Hepatocyte (in vitro differentiated cells): ENCODE measurements around the gene PRL.

ENCODE experiments used
- EZH2 ChIP-seq: fragments of 200-600 bp; sonication (generic); IDR thresholded peaks from 2 replicates; pipeline ENCODE4 v1.6.1; 2016; ENCODE audit warnings: antibody characterized with exemption, mild to moderate bottlenecking, borderline replicate concordance
- EZH2phosphoT487 ChIP-seq: fragments of 200-600 bp; sonication (generic); IDR thresholded peaks from one replicate; pipeline ENCODE4 v1.6.1; 2018; ENCODE audit warnings: antibody characterized with exemption, mild to moderate bottlenecking, low read depth, moderate library complexity; ENCODE audit not compliant: unreplicated experiment, severe bottlenecking
- TF ChIP-seq, protein P1 (sequence below): fragments of 200-600 bp; sonication (generic); IDR thresholded peaks from 2 replicates; pipeline ENCODE4 v1.5.1; 2016; ENCODE audit warnings: antibody characterized with exemption, mild to moderate bottlenecking; ENCODE audit not compliant: poor library complexity

DNA sequence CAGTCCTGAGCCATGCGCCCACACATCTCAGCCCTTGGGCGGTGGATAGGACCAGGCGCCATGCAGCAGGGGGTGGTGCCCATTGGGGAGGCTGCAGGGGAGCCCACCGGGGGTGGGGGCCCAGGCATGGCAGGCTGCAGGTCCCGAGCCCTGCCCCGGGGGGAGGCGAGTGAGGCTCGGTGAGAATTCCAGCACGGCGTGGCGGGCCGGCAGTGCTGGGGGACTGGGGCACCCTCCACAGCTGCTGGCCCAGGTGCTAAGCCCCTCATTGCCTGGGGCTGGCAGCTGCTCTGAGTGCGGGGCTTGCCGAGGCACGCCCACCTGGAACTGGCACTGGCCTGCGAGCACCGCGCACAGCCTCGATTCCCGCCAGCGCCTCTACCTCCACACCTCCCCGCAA, 21.6 kb upstream of the PRL start:
- TF ChIP-seq, protein P1, sequence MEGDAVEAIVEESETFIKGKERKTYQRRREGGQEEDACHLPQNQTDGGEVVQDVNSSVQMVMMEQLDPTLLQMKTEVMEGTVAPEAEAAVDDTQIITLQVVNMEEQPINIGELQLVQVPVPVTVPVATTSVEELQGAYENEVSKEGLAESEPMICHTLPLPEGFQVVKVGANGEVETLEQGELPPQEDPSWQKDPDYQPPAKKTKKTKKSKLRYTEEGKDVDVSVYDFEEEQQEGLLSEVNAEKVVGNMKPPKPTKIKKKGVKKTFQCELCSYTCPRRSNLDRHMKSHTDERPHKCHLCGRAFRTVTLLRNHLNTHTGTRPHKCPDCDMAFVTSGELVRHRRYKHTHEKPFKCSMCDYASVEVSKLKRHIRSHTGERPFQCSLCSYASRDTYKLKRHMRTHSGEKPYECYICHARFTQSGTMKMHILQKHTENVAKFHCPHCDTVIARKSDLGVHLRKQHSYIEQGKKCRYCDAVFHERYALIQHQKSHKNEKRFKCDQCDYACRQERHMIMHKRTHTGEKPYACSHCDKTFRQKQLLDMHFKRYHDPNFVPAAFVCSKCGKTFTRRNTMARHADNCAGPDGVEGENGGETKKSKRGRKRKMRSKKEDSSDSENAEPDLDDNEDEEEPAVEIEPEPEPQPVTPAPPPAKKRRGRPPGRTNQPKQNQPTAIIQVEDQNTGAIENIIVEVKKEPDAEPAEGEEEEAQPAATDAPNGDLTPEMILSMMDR = no peak
- no peak for TF ChIP-seq EZH2
- no peak for TF ChIP-seq EZH2phosphoT487
